Uterus (tissue), 2 donors: ENCODE data around the gene UBAP1L.

Experiments used
- POLR2A ChIP-seq, 2 donors: fragments of 450-650 bp; IDR thresholded peaks; one replicate each; pipeline ENCODE4 v1.6.1; 2016; ENCODE audit warnings: antibody characterized with exemption in 2 of 2, mild to moderate bottlenecking in 1 of 2, moderate library complexity in 1 of 2
- TF ChIP-seq, protein P1 (sequence below), 4 experiments: fragments of 200-600 bp in 2 of 4; fragments of 450-650 bp in 2 of 4; sonication (generic) in 2 of 4; IDR thresholded peaks; one replicate each; pipeline ENCODE4 v1.5.1; 2016 to 2019; ENCODE audit warnings: antibody characterized with exemption in 4 of 4, mild to moderate bottlenecking in 2 of 4, moderate library complexity in 1 of 4

DNA sequence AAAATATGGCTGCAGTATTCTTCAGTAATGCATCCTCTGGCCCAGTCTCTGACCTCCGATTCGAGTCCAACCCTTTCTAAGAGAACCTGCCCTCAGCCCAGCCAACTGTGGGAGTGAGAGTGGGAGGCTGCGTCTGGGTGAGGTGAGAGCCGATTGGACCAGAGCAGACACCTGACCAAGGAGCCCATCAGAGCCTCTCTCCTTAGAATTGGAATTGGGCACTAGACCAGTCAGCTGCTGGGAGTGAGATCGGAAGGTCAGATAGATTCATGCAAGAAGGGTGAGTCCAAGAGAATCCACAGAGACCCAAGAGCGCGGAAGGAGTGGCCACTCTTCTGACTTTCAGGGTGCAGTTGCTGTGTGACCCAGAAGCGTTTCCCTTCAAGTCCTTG is 57.5 kb downstream of the UBAP1L start:
- TF ChIP-seq, protein P1, sequence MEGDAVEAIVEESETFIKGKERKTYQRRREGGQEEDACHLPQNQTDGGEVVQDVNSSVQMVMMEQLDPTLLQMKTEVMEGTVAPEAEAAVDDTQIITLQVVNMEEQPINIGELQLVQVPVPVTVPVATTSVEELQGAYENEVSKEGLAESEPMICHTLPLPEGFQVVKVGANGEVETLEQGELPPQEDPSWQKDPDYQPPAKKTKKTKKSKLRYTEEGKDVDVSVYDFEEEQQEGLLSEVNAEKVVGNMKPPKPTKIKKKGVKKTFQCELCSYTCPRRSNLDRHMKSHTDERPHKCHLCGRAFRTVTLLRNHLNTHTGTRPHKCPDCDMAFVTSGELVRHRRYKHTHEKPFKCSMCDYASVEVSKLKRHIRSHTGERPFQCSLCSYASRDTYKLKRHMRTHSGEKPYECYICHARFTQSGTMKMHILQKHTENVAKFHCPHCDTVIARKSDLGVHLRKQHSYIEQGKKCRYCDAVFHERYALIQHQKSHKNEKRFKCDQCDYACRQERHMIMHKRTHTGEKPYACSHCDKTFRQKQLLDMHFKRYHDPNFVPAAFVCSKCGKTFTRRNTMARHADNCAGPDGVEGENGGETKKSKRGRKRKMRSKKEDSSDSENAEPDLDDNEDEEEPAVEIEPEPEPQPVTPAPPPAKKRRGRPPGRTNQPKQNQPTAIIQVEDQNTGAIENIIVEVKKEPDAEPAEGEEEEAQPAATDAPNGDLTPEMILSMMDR (IDR thresholded peaks at IDR 0.05) = no peak
- TF ChIP-seq POLR2A (IDR thresholded peaks at IDR 0.05) = no peak
